ENCODE data around the gene DUS2.
"Not testable (repeated sequence)": the region's sequence is repeated elsewhere in the genome, so short reads cannot be mapped to it uniquely, and the experiment has no call there.

Gene DUS2

DNA sequence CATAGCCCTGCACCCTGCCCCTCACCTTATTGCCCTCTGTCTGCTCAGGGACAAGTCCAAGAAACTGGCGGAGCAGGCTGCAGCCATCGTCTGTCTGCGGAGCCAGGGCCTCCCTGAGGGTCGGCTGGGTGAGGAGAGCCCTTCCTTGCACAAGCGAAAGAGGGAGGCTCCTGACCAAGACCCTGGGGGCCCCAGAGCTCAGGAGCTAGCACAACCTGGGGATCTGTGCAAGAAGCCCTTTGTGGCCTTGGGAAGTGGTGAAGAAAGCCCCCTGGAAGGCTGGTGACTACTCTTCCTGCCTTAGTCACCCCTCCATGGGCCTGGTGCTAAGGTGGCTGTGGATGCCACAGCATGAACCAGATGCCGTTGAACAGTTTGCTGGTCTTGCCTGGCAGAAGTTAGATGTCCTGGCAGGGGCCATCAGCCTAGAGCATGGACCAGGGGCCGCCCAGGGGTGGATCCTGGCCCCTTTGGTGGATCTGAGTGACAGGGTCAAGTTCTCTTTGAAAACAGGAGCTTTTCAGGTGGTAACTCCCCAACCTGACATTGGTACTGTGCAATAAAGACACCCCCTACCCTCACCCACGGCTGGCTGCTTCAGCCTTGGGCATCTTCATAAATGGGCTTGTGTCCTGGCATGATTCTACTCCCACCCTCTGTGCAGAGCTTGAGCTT, 55.8 kb downstream of the DUS2 start:
- DNase-seq = no peak

DNA sequence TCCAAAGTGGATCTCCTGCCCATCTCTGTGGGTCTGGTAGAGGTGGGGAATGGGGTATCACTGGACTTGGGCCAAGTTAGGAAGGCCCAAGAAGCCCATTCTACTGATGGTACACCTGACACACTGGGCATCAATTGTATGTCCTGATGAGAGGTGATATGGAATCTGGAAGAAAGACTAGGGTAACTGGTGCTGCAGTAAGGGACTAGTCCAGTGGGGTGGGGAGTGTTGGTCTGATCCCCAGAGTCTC, 56.2 kb downstream of the DUS2 start:
- DNase-seq = no peak

DNA sequence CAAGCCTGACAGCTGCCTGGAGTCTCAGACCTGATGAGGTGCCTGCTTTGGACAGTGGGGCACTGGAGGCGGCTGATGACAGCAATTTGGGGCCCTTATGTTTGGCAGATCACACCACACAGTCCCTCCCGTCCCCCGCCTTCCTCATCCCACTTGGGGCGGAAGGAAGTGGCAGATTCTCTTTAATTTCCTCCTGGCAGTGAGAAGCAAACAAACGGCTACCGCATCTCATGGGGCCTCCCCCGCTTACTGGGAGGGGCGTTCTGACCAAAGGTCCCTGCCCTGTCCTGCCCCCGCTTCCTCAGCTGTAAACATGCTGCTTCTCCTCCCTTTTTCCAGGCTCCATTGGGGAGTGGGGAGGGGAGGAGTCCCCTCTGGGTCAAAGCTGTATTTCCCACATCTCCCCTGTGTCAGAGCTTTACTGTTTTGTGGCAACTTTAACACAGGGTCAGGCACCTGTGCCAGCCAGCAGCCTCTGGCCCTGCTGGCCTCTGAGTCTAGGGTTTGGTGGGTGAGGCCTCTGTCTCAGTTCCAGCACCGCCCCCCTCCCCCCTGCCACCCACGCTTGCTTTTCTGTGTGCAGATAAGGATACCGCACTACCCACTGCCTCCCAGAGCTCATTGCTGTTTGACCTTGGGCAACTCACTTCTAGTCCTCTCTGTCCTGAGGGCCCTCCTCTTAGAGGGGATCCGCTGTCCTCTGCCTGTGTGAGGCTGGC, 56.7 kb downstream of the DUS2 start:
- DNase-seq = no peak

DNA sequence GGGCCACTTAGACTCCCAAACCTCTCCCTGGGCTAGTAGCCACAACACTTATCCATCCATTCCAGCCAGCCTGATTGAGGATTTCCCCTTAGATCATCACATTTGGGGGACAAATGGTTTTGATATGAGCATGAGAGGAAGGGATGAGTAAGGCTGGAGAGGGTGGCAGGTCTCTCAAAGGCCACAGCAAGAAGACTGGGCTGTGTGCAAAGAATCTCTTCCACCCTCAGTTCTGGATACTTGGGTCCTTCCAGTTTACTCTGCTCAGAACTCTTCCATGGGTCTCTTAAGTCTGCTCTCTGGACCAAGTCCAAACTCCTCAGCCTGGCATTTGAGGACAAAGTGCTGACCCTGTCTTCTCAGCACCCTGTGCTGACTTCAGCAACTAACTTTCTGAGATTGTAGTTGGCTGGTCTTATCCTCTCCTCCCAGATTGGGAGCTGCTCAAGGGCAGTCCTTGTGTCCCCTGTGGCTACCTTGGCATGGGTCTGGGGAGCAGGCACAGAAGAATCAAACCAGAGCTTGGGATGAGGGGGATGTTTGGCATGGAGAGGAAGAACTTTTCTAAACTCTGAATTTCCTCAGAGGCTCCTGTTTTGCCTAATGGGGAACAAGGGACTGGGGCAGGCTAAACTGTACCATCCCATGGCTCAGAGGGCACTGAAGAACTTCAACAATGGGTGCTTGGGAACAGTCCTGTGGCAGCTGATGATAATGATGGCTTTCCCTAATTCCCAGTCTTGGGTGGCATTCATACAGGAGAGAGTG, 59.0 kb downstream of the DUS2 start:
- DNase-seq = no peak

DNA sequence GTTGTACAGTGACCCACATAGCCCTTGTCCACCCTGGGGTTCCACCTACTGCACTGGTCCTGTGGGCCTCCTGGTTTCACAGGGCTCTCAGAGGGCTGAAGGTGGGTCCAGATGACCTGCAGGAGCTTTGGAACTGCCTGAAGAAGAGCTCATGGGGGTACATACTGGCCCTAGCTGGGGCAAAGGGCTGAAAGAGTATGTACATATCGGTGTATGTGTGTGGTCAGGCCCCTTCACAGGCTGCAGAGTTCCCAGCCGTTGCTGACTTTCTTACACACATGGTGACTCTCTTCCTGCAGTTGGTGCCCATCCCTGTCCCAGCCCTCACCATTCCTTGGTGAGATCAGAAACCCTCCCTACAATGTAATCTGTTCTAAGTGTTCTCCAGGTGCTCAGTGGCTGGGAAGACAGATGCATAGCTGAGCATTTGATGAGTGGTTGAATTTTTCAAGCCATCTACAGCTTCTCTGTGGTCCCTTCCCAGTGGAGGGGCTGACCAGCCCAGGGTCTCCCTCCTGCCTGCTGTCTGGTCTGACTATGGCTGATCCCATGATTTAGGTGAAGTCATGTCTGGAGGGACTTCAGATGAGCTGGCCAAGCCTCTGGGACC, 59.6 kb downstream of the DUS2 start:
- DNase-seq = no peak

DNA sequence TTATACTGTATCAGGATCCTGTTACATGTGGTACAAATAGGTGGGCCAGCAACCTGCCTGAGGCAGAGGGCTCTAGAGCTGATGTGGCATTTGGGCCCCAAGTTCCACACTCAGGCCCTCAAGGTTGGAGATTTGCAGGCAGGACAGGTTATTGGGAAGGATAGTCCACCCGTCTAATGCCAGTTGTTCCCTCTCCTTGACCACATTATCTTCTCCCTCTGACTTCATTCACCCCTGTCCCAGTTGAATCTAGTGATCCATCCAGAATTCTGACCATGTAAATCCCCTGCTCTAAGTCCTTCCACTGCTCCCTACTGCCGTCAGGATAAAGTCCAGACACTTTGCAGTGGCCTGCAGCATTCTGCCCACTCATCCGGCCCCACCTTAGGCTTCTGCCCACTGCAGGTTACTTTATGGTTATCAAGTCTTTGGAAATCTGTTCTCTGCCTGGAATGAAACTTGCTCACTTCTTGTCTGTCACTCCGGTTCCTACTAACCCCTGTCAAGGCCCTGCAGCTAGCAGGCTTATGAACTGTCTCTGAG, 60.2 kb downstream of the DUS2 start:
- no peak for DNase-seq

DNA sequence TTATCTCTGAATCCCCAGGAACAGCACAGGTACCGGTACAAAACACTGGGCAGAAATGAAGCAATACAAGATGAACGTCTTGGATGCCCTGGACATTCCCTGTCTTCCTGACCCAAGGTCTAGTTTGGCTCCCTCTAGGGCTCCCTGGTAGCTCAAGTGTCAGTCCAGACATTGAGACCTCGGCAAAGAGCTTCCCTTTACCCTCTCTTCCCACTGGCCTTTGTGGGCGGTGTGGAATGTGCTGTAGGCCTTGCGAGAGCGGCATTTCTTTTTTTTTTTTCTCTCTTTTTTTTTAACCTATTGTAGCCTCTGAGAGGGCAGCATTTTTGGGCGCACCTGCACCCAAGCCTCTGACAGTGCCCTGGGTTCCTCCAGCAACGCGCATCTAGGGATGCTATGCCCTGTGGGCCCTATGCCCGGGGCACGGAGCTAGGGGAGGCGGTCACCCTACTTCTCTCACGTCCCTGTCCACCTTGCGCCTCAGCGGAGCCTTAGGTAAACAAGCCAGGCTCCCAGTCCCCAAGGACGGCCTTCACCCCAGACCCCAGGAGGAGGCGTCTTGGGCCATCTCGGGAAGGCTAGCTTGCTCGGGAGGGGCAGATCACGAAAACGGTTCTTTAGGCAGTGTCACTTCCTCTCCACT, 60.9 kb downstream of the DUS2 start:
- no peak for DNase-seq

DNA sequence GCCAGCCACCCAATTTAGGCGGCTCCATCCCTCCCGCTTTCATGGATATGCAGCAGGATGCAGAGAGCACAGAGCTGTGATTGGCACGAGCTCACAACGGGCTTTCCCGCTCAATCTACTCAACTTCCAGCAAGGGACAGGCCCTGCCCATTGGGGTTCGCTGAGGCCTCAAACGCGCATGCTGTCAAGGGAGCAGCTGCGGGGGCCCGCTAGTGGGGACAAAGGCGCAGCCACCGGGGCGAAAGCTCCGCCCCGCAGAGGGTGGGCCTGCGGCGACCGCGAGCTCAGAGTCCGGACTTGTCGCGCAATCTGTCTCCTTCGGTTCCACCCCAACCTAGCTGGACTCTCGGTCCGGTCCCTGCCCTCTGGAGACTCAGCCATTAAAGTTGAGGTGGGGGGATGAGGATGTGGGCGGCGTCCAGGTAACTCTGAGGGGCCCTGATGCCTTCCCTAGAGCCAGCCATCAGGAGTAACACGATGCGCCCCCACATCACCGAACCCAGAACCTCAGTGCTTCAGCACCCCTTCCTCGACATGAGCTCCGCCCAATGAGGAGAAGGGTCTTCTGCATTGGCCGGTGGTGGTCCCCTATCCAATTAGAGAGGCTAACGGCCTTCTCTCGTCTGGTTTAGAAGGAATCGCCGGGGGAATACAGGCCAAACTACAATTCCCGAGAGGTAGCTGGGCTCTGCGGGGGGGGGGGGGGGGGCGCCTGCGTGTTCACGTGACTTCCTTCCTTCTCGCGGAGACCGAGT, 61.6 kb downstream of the DUS2 start:
- DNase-seq = peak; percentile 88

DNA sequence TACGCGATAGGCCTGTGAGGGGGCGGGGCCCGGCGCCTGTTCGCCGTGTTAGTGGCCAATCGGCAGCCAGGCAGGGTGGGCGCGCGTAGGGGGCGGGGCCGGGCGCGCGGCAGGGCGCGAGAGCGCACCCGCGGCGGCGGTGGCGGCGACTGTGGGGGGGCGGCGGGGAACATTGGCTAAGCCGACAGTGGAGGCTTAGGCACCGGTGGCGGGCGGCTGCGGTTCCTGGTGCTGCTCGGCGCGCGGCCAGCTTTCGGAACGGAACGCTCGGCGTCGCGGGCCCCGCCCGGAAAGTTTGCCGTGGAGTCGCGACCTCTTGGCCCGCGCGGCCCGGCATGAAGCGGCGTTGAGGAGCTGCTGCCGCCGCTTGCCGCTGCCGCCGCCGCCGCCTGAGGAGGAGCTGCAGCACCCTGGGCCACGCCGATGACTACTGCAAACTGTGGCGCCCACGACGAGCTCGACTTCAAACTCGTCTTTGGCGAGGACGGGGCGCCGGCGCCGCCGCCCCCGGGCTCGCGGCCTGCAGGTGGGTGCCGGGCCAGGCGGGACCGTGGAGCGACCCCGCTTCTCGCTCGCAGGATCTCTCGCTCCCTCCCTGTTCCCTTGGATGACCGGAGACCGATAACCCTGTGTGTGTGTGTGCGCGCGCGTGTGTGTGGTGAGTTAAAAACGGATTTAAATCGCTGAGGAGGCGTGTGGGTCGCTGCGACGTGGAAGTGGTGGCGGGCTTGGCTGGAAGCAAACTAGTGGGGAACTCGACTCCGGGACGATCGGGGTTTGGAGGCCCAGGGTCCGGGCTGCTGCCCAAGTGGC, 62.4 kb downstream of the DUS2 start, which contains the start of gene NFATC3:
Gene NFATC3, plus strand, starts transcription at position 112 of the 813 bp plus-strand sequence. Its CDS starts 312 bp downstream, at position 424.
- no peak for DNase-seq

DNA sequence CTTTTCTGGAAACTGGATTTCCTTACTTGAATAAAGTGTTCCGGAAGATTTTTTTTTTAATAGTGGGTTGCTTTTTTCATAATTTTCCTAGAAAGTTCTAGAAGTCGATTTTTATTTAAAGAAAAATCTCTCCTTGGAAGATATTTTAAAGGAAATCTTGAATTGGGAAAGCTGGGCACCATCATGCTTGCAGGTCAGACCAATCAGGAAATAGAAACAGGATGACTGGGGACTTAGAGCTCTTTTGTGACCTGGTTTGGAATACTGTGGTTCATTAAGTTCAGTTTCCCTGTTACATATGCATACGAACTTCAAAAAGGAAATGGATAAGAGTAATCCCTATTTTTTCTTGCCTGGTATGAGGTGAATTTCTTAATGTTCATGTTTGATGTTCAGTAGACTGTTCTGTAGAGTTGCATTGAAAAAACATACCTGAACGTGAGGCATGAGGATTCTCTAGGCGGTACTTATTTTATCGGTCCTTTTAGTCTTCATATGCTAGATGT, 63.3 kb downstream of the DUS2 start:
- no peak for DNase-seq

DNA sequence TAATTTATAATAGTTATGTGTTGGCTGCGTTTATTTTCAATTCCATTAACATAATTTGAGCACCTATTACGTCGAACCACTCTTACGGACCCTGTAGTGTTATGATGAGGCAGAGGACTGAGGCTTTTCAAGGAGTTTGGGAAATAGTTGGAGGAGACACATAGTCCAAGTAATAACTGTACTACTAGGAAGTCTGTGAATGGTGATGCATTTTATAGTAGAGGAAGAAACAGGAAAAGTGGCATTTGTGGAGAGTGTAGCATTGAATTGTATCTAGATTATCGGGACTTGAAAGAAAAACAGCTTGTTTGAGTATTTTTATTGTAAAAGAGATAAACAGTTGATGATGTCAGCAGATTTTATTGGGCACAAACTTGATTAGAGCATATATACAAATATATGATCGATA, 63.8 kb downstream of the DUS2 start:
- DNase-seq = no peak

DNA sequence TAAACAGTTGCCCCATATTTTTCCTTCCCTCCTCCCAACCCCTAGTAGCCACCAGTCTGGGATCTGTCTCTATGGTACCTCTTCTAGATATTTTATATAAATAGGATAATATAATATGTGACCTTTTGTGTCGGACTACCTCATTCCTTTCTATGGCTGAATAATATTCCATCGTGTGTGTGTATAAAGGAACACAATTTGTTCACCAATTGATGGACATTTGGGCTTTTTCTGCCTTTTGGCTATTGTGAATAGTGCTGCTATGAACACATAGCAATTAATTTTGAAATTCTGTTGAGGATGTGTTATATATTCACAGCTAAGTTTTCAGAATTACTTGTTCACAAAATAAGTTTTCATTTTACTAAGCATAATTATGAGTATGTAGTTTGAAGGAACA, 64.6 kb downstream of the DUS2 start:
- DNase-seq = no peak

DNA sequence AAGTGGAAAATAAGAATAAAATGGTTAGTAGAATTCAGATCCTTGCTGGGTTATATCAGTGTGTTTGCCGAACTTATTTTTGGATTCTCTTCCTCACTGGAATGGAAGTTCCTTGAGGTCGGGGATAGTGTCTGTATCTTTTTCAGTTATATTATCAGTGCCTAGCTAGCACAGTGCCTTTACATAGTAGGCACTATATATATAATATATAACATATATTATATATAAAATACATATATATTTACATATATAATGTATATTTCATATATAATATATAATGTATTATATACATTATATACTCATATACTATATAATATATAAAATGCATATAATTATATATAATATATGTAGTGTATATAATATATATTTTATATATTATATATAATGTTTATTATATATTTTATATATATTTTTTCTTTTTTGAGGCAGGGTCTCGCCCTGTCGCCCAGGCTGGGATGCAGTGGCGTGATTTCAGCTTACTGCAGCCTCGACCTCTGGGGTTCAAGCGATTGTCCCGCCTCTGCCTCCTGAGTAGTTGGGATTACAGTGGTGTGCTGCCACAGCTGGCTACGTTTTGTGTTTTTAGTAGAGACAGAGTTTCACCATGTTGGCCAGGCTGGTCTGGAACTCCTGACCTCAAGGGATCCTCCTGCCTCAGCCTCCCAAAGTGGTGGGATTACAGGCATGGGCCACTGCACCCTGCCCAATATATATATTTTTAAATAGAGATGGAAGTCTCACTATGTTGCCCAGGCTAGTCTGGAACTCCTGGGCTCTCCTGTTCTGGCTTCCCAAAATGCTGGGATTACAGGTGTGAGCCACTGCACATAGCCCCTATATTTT, 65.3 kb downstream of the DUS2 start:
- DNase-seq = no peak

DNA sequence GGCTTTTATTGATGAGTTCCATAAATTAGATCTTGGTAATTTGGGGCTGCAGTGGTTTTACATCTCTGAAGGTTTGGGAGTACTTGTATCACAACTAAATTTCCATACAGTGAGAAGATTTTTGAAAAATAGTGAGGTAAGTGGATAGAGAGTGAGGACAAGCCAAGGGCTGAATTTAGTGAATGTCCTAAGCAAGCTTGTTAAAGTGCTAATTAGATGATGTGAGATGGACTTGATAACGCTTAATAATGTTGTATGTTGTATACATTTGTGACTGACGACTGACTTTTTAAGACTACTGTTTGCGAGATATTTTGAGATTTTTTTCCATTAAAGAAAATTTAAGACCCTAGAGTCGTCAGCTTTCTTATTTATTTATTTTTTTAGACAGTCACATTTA, 66.0 kb downstream of the DUS2 start:
- no peak for DNase-seq

DNA sequence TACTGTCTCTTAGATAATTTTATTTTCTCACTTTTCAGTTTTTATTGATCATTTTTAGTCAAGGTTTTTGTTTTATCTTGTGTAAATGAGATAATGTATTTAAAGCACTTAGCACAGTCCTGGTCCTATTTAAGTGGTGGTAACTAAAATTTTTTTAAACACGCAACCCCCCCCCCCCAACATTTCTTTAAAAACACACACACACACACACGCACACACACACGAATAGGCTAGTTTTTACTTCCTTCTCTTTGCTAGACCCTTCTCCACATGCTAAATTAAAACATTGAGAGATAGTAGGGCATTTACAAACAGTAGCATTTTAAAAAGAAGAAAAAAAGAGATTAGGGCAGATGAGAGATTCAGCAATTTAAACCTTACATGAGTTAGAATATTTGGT, 67.0 kb downstream of the DUS2 start:
- no peak for DNase-seq

DNA sequence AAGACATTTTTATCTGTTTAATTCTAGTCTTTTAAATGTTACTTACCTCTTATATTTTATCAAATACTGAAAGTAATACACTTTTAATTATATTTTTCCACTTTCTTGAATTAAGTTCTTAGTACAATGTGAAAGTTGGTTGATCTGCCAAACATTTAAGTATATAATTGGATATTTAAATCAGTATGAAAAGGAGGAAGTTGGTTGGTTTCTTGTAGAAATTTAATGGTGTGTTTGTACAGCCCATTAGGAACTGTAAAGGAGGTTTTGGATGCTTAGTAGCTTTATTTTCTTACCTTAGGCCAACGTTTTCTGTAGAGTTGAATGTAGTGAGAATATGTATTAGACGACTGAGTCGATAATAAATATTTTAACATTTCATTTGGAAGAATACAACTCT, 67.4 kb downstream of the DUS2 start:
- no peak for DNase-seq

DNA sequence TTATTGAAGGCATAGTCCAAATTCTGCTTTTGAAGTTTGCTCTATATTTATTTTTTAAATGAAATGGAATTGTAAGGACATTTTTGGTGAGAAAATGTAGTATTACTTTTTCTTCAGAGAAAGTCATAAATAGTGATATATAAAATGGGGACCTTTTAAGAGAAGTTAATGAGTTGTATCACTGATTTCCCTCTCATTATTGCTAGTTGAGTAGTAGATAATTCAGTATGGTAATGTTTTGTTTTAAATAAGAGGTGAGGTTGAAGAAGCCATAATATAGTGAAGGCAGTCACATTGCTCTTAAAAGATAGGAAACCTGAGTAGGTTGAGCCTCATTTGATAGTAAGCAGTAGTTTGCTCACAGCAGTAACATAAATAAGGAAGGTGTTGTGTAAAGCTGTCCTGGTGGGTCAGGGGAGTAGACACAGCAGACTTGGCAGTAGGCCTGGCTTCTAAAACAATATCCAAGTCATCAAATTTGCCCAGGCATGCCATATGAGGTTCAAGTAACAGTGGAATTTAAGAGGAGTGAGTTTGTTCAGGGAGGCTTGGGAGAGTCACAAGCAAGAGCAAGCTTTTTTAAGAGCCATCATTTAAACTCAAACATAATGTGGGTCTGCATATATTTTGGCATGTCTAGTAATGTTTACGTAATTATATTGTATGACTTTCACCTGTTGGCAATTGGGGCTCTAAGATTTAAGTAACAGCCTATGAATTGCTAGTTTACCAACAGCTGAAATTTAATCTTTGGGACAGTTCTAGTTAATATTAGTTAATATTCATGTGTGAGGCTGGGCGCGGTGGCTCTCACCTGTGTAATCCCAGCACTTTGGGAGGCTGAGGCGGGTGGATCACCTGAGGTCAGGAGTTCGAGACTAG, 68.5 kb downstream of the DUS2 start:
- DNase-seq = no peak

DNA sequence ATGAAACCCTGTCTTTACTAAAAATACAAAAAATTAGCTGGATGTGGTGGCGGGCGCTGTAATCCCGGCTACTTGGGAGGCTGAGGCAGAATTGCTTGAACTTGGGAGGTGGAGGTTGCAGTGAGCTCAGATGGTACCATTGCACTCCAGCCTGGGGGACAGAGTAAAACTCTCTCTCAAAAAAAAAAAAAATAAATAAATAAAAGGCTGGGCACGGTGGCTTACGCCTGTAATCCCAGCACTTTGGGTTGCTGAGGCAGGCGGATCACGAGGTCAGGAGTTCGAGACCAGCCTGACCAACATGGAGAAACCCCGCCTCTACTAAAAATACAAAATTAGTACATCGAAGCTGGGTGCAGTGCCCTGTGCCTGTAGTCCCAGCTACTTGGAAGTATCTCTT, 69.2 kb downstream of the DUS2 start:
- not testable (repeated sequence) for DNase-seq
